Tibial nerve (tissue), 4 donors: ENCODE results near the gene TTC22. TPM values are rescaled to one million over a fixed set of nuclear protein-coding genes. Genes with fewer than 3 reads are reported as not detected.

Source experiments
- DNase-seq, 2 donors: peaks; one replicate each; pipeline ENCODE4 v3.0.0-alpha.2; 2019; ENCODE audit warnings: low spot score in 2 of 2
- H3K27ac ChIP-seq, 4 donors: fragments of 200-600 bp; sonication (generic) in 3 of 4; one replicate each; pipeline ENCODE4 v1.5.1; 2017 to 2019; ENCODE audit warnings: mild to moderate bottlenecking in 1 of 4
- H3K27me3 ChIP-seq, 2 donors: fragments of 200-600 bp; sonication (generic) in 1 of 2; one replicate each; pipeline versions ENCODE4 v1.5.1 to v1.6.0; 2017 to 2019
- H3K36me3 ChIP-seq, 3 donors: fragments of 200-600 bp; sonication (generic); one replicate each; pipeline ENCODE4 v1.5.1; 2018 to 2019
- H3K4me1 ChIP-seq, 4 donors: fragments of 200-600 bp; sonication (generic) in 3 of 4; one replicate each; pipeline ENCODE4 v1.5.1; 2017 to 2019
- H3K4me3 ChIP-seq, 4 donors: fragments of 200-600 bp; sonication (generic) in 3 of 4; one replicate each; pipeline ENCODE4 v1.5.1; 2017 to 2019; ENCODE audit warnings: mild to moderate bottlenecking in 1 of 4, moderate library complexity in 1 of 4
- H3K9me3 ChIP-seq, 4 donors: fragments of 200-600 bp; sonication (generic) in 3 of 4; one replicate each; pipeline ENCODE4 v1.5.1; 2017 to 2019
- EP300 ChIP-seq, 2 donors: sonication (generic); formaldehyde crosslinking; IDR thresholded peaks; one replicate each; pipeline ENCODE4 v1.6.1; 2017; ENCODE audit warnings: antibody characterized with exemption in 2 of 2, mild to moderate bottlenecking in 1 of 2
- POLR2A ChIP-seq, 2 donors: fragments of 450-650 bp; IDR thresholded peaks; one replicate each; pipeline ENCODE4 v1.6.1; 2017; ENCODE audit warnings: antibody characterized with exemption in 2 of 2, mild to moderate bottlenecking in 2 of 2, moderate library complexity in 2 of 2
- WGBS, 2 donors: methylation state at CpG; one replicate each; pipeline ENCODE4 v1.1.5; 2018; 5-methylcytosine and 5-hydroxymethylcytosine counted together
- total RNA-seq, 4 donors: library from RNA; depleted of rRNA; stranded (reverse); fragments of >200 nt; gene quantifications; one replicate each; pipeline ENCODE4 v1.1.0, GENCODE V29; 2016
- TF ChIP-seq, protein P1 (sequence below), 5 experiments: fragments of 200-600 bp in 3 of 5; fragments of 450-650 bp in 2 of 5; sonication (generic) in 3 of 5; IDR thresholded peaks; one replicate each; pipeline ENCODE4 v1.5.1; 2016 to 2019; ENCODE audit warnings: antibody characterized with exemption in 5 of 5, mild to moderate bottlenecking in 3 of 5, moderate library complexity in 2 of 5

Gene TTC22
- total RNA-seq, 4 donors from 2014 or later = not detected

DNA sequence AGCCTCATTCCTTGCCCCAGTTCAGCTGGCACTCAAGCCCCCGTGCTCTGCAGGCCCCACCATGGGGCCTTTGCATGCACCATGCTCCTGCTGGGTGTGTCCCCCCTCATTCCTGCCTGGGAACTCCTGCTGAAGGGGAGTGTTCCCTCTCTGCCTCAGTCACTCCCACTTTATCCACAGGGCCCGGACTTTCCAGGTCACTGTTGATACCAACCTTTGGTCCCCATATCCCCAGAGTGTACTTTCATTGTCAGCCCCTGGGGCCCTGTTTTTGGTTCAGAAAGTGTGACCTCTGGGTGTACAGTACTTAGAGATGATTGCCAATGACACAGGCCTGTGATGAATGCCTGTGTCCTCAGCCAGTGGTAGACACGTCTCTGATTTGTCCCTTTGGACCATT, 2.9 kb downstream of the TTC22 start:
- Histone ChIP-seq H3K4me3 (no peak overlapping the region), H3K36me3 (no peaks in the 10 kb centered on the region), H3K27me3 (peaks cover 0 to 41% of the 10 kb centered on the region in 2 donors), H3K4me1 (peaks cover 0 to 13% (median 7%) of the 10 kb centered on the region in 4 donors), H3K27ac (no peak overlapping the region), H3K9me3 (no peaks in the 10 kb centered on the region)
- no peak for DNase-seq
- TF ChIP-seq, protein P1, sequence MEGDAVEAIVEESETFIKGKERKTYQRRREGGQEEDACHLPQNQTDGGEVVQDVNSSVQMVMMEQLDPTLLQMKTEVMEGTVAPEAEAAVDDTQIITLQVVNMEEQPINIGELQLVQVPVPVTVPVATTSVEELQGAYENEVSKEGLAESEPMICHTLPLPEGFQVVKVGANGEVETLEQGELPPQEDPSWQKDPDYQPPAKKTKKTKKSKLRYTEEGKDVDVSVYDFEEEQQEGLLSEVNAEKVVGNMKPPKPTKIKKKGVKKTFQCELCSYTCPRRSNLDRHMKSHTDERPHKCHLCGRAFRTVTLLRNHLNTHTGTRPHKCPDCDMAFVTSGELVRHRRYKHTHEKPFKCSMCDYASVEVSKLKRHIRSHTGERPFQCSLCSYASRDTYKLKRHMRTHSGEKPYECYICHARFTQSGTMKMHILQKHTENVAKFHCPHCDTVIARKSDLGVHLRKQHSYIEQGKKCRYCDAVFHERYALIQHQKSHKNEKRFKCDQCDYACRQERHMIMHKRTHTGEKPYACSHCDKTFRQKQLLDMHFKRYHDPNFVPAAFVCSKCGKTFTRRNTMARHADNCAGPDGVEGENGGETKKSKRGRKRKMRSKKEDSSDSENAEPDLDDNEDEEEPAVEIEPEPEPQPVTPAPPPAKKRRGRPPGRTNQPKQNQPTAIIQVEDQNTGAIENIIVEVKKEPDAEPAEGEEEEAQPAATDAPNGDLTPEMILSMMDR (IDR thresholded peaks at IDR 0.05) = no peak
- TF ChIP-seq POLR2A (IDR thresholded peaks at IDR 0.05) = no peak
- TF ChIP-seq EP300 (IDR thresholded peaks at IDR 0.05) = no peak
- WGBS, 2 donors = 63 to 72% methylated on average over 3 of the region's 3 CpGs

DNA sequence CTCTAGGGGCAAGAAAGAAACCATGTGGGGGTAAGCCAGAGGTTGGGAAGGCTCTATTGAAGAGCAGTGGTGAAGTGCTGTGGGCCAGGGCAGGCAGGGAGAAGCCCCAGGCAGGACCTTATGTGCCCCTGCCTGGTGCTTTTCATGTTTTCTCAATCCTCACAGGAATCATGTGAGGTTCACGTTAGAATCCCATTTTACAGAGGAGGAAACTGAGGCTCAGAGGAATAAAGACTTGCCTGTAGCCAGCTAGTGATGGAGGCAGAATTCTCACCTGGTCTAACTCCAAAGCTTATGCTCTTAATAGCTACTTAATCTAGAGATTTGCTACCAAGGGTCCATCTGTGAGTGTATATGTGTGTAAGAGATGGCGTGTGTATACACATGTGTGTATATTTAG, 4.2 kb downstream of the TTC22 start:
- 86 to 93% methylated on average over 2 of the region's 2 CpGs for WGBS, 2 donors

DNA sequence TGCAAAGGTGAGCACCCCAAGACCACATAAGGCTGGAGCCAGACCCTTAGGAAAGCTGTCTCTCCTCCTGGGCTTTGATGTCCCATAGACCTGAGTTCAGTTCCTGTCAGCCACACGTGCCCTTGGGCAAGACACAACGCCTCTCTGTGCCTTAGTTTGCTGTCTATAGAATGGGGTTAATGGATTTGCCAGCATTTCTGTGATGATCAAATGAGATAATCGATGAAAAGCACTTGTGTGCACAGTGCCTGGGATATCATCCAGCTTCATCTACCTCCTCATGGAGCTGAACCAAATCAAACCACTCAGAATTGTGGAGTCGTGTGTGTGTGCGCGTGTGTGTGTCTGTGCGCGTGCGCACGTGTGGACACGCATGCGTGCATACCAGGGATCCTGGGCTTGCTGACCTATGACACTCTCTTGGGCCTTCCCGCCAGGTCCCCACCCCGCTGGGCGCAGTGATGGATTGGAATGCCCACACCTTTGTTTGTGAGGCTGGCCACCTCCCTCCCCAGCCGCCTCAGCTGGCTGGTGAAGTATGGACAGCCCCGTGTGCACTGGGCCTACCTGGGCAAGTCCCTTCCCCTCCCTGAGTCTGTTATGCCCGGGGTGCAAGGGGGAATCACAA, 5.2 kb downstream of the TTC22 start:
- peaks cover 0 to 18% (median 2%) of the 10 kb centered on the region in 4 donors for H3K9me3 ChIP-seq
- TF ChIP-seq, protein P1 (IDR thresholded peaks at IDR 0.05) = no peak
- no peak for TF ChIP-seq POLR2A (IDR thresholded peaks at IDR 0.05)
- TF ChIP-seq EP300 (IDR thresholded peaks at IDR 0.05) = no peak
- H3K36me3 ChIP-seq = no peaks in the 10 kb centered on the region
- H3K27ac ChIP-seq = peak overlapping the region in 1 of 4 donors; percentile 53
- no peak for DNase-seq
- peaks cover 0 to 6% (median 2%) of the 10 kb centered on the region in 4 donors for H3K4me1 ChIP-seq
- 86 to 87% methylated on average over 18 of the region's 18 CpGs for WGBS, 2 donors
- H3K4me3 ChIP-seq = no peak overlapping the region
- peaks cover 0 to 36% of the 10 kb centered on the region in 2 donors for H3K27me3 ChIP-seq

More for the DNA sequence above, 4.2 kb downstream of the TTC22 start:
- TF ChIP-seq EP300 (IDR thresholded peaks at IDR 0.05) (no peak), POLR2A (IDR thresholded peaks at IDR 0.05) (no peak)
- TF ChIP-seq, protein P1 (IDR thresholded peaks at IDR 0.05) = no peak
- H3K4me3 ChIP-seq = no peak overlapping the region
- H3K36me3 ChIP-seq = no peaks in the 10 kb centered on the region
- peaks cover 0 to 9% (median 1%) of the 10 kb centered on the region in 4 donors for H3K9me3 ChIP-seq
- peaks cover 0 to 13% (median 7%) of the 10 kb centered on the region in 4 donors for H3K4me1 ChIP-seq
- DNase-seq = no peak
- H3K27ac ChIP-seq = no peak overlapping the region
- H3K27me3 ChIP-seq = peaks cover 0 to 36% of the 10 kb centered on the region in 2 donors

DNA sequence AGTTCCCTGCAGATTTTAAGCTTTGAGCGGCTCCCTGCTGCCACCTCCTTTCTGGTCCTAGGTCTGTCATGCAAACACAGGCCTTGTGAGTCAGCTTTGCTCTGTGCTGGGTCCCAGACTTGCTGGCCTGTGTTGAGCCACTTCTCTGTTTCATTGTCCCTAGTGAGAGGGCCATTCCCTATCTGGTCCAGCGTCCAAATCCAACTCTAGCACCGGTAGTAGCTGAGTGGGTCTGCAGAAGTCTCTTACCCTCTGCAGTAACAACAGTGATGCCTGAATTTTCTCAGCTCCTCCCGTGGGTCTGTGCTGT, 5.8 kb downstream of the TTC22 start:
- Histone ChIP-seq H3K27ac (peak overlapping the region in 1 of 4 donors; percentile 53), H3K27me3 (peaks cover 0 to 30% of the 10 kb centered on the region in 2 donors), H3K4me1 (no peaks in the 10 kb centered on the region), H3K4me3 (no peak overlapping the region), H3K36me3 (no peaks in the 10 kb centered on the region), H3K9me3 (peaks cover 0 to 19% (median 2%) of the 10 kb centered on the region in 4 donors)
- 52 to 57% methylated on average over 4 of the region's 4 CpGs for WGBS, 2 donors
- TF ChIP-seq, protein P1 (IDR thresholded peaks at IDR 0.05) = no peak
- TF ChIP-seq POLR2A (IDR thresholded peaks at IDR 0.05) (no peak), EP300 (IDR thresholded peaks at IDR 0.05) (no peak)
- no peak for DNase-seq

DNA sequence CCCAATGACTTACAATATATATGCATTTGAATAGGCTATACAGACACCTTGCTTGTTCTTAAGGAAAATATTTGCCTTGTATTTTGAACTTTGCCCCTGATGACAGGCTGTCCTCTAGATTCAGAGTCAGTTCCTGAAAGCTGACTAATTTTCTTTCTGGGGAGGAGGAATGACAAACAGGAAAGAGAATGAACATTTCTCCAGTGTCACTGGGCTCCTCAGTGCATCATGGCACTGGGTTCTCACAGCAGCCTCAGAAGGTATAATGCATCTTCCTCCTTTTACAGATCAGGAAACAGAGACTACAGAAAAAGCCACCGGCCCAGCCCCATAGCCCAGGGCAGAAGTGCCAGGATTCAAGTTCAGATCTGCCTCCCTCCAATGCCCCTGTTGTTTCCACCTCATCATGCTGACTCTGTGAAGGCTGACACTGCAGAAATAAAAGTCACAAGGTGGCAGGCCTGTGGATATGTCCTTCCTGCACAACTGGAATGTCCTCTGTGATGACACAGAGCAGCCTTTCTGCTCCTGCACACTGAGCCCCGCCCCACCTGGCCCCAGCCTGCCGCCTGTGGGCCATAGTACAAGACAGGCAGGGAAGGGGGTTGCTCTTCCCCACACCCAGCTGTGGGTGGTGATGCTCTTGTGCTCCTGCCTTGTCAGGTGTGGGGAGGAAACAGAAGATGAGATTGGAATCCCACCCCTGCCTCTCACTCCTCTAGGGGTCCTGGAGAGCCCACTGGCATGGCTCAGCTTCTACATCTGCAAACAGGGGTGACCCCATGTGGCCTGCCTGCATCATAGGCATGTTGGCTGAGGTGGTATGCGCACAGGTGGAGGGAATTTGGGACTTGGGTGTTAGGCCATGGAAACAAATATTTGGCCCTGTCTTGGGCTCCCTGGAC, 6.4 kb downstream of the TTC22 start:
- H3K36me3 ChIP-seq = no peaks in the 10 kb centered on the region
- H3K27me3 ChIP-seq = peaks cover 0 to 24% of the 10 kb centered on the region in 2 donors
- no peaks in the 10 kb centered on the region for H3K4me1 ChIP-seq
- TF ChIP-seq, protein P1 (IDR thresholded peaks at IDR 0.05) = no peak
- TF ChIP-seq POLR2A (IDR thresholded peaks at IDR 0.05) (no peak), EP300 (IDR thresholded peaks at IDR 0.05) (no peak)
- no peak for DNase-seq
- WGBS, 2 donors = 58 to 68% methylated on average over 4 of the region's 4 CpGs
- H3K27ac ChIP-seq = peak overlapping the region in 1 of 4 donors; percentile 53
- H3K9me3 ChIP-seq = peaks cover 0 to 19% (median 2%) of the 10 kb centered on the region in 4 donors
- no peak overlapping the region for H3K4me3 ChIP-seq
